Endothelial cell of umbilical vein (primary cell): ENCODE data around the gene LONP1. TPM values are rescaled to one million over a fixed set of nuclear protein-coding genes. Genes with fewer than 3 reads are reported as not detected.
"Not testable (repeated sequence)": the region's sequence is repeated elsewhere in the genome, so short reads cannot be mapped to it uniquely, and the experiment has no call there.

Source experiments
- BruUV-seq: library from RNA; stranded (reverse); fragments of 400-500 nt; replicated peaks from 2 replicates; lab custom pipeline; 2021; lab: Mats Ljungman, UMichigan
- CTCF ChIA-PET: fragments of 300-600, 350-600 bp; sonication (Branson Sonifier 250); formaldehyde crosslinking; loops from one replicate; lab custom pipeline; 2021; ENCODE audit warnings: antibody characterized with exemption, inconsistent platforms; lab: Charles Lee
- POLR2A ChIA-PET: fragments of 300-600, 350-600 bp; sonication (Branson Sonifier 250); formaldehyde crosslinking; loops from one replicate; lab custom pipeline; 2021; ENCODE audit warnings: antibody characterized with exemption, inconsistent platforms; lab: Charles Lee
- DNase-seq: peaks from one replicate; pipeline ENCODE4 v3.0.0-alpha.2; 2011; ENCODE audit warnings: low read depth, low spot score
- FAIRE-seq: peaks from 2 replicates; lab custom pipeline; 2011; peaks lifted over from hg19 to GRCh38; lab: Jason Lieb, UNC
- H2AFZ ChIP-seq: 2 replicates; pipeline ENCODE4 v1.6.0; 2012; ENCODE audit warnings: low read depth, low read length, control low read depth, inconsistent platforms
- H3K27ac ChIP-seq: 2 replicates; pipeline ENCODE4 v1.5.1; 2011; ENCODE audit warnings: low read depth, mild to moderate bottlenecking, control low read depth, low read length, moderate library complexity; ENCODE audit not compliant: insufficient read depth
- H3K27me3 ChIP-seq, 2 experiments: 2 replicates each; pipeline versions ENCODE4 v1.6.0 to v1.6.1; 2011; ENCODE audit warnings: low read length in 2 of 2, mixed read lengths in 1 of 2; ENCODE audit not compliant: control insufficient read depth in 2 of 2, insufficient read depth in 2 of 2
- H3K36me3 ChIP-seq, 2 experiments: 2 replicates in 1 of 2; 3 replicates in 1 of 2; pipeline ENCODE4 v1.5.1; 2011; ENCODE audit warnings: low read length in 2 of 2, mild to moderate bottlenecking in 1 of 2, moderate library complexity in 1 of 2; ENCODE audit not compliant: control insufficient read depth in 2 of 2, insufficient read depth in 2 of 2; ENCODE audit errors: extremely low read depth in 1 of 2
- H3K4me1 ChIP-seq: 3 replicates; pipeline ENCODE4 v1.5.1; 2011; ENCODE audit warnings: mild to moderate bottlenecking, low read length; ENCODE audit not compliant: control insufficient read depth, insufficient read depth; ENCODE audit errors: extremely low read depth
- H3K4me2 ChIP-seq: 2 replicates; pipeline ENCODE4 v1.6.1; 2011; ENCODE audit warnings: low read length, control low read depth, mixed read lengths; ENCODE audit not compliant: insufficient read depth
- H3K4me3 ChIP-seq, 3 experiments: fragments of 200-600 bp in 1 of 3; sonication (generic), shearing (Covaris generic) in 1 of 3; replicated peaks in 1 of 3; 2 replicates each; pipeline ENCODE4 v1.5.1; 2011 to 2016; ENCODE audit warnings: control low read depth in 3 of 3, low read length in 3 of 3, mild to moderate bottlenecking in 2 of 3, inconsistent platforms in 1 of 3, low read depth in 1 of 3, moderate library complexity in 1 of 3; ENCODE audit not compliant: insufficient read depth in 1 of 3
- H3K79me2 ChIP-seq: 2 replicates; pipeline ENCODE4 v1.6.0; 2012; ENCODE audit warnings: low read length, inconsistent platforms; ENCODE audit not compliant: control insufficient read depth, insufficient read depth
- H3K9ac ChIP-seq: replicated peaks from 2 replicates; pipeline ENCODE3; 2011; ENCODE audit warnings: low read length, control low read depth; ENCODE audit not compliant: insufficient read depth; ENCODE audit errors: extremely low read depth
- H3K9me1 ChIP-seq: replicated peaks from 3 replicates; pipeline ENCODE4 v1.6.0; 2011; ENCODE audit warnings: mild to moderate bottlenecking, low read length; ENCODE audit not compliant: control insufficient read depth, insufficient read depth; ENCODE audit errors: extremely low read depth
- H3K9me3 ChIP-seq: replicated peaks from 2 replicates; pipeline ENCODE4 v1.5.1; 2012; ENCODE audit warnings: low read length, inconsistent platforms; ENCODE audit not compliant: control insufficient read depth, insufficient read depth
- H4K20me1 ChIP-seq: replicated peaks from 2 replicates; pipeline ENCODE3; 2011; ENCODE audit warnings: mild to moderate bottlenecking, low read length; ENCODE audit not compliant: control insufficient read depth, insufficient read depth; ENCODE audit errors: extremely low read depth
- MAX ChIP-seq: IDR thresholded peaks from 2 replicates; pipeline ENCODE4 v1.6.1; 2011; ENCODE audit not compliant: insufficient read depth, insufficient read length
- POLR2AphosphoS5 ChIP-seq: IDR thresholded peaks from 2 replicates; pipeline ENCODE4 v1.6.1; 2012; ENCODE audit warnings: low read depth, mild to moderate bottlenecking, control low read depth, low read length, moderate library complexity; ENCODE audit not compliant: insufficient read depth
- dilution Hi-C: fragments of 300-500 bp; cut with MboI; formaldehyde crosslinking; loops from one replicate; pipeline ENCODE4 v1.15.0; 2019; ENCODE audit warnings: low sequenced_read_pairs; ENCODE audit not compliant: extremely low pct_ligation_motif_present
- intact Hi-C: fragments of 100-400 bp; cut with micrococcal nuclease; formaldehyde crosslinking; loops from one replicate; pipeline ENCODE4 v1.10.0; 2022
- polyA plus RNA-seq, 4 experiments: library from polyadenylated mRNA; depleted of rRNA in 3 of 4; stranded (reverse) in 3 of 4; unstranded in 1 of 4; fragments of >200 nt; gene quantifications; 2 replicates each; pipeline versions ENCODE4 v1.2.1 to v1.2.3, GENCODE V29; 2011 to 2012; ENCODE audit warnings: missing spikeins in 1 of 4
- total RNA-seq: library from RNA; stranded (reverse); gene quantifications from 2 replicates; pipeline ENCODE4 v1.2.3, GENCODE V29; 2021
- TF ChIP-seq, protein P1 (sequence below), 2 donors: IDR thresholded peaks; 1 replicate in 1 of 2; 2 replicates in 1 of 2; pipeline ENCODE4 v1.5.1; 2011; ENCODE audit warnings: low read length in 2 of 2, mild to moderate bottlenecking in 2 of 2, moderate library complexity in 2 of 2, control low read depth in 1 of 2, inconsistent platforms in 1 of 2, low read depth in 1 of 2; ENCODE audit not compliant: insufficient read depth in 1 of 2; ENCODE audit errors: extremely low read depth in 1 of 2

Gene LONP1
- total and polyA plus RNA-seq, 2 donors (not counting 3 experiments of a cell fraction or from before 2014, with no cell fraction given): 70.0 to 95.7 TPM

GRCh38 chr19:5744999-5745398 is 25.1 kb upstream of the LONP1 start:
- H3K9me3 ChIP-seq, DNase-seq, intact Hi-C loops, H4K20me1 ChIP-seq, H3K36me3 ChIP-seq, H3K9ac ChIP-seq, H3K4me1 ChIP-seq, BruUV-seq, H3K79me2 ChIP-seq, H3K27me3 ChIP-seq, FAIRE-seq, H3K27ac ChIP-seq, POLR2A ChIA-PET, dilution Hi-C loops, H3K4me3 ChIP-seq, H3K9me1 ChIP-seq, H3K4me2 ChIP-seq, H2AFZ ChIP-seq, CTCF ChIA-PET: not testable (repeated sequence)

GRCh38 chr19:5743630-5744029 is 23.7 kb upstream of the LONP1 start:
- dilution Hi-C loops (no loop called here), intact Hi-C loops (no loop called here)
- Histone ChIP-seq H3K4me2 (no peak overlapping the region), H3K9ac (no peak overlapping the region), H3K79me2 (no peaks in the 10 kb centered on the region), H3K36me3 (no peaks in the 10 kb centered on the region), H3K9me3 (no peaks in the 10 kb centered on the region), H3K27me3 (no peaks in the 10 kb centered on the region), H4K20me1 (no peaks in the 10 kb centered on the region), H2AFZ (no peak overlapping the region), H3K9me1 (no peaks in the 10 kb centered on the region), H3K4me3 (no peak overlapping the region), H3K27ac (no peak overlapping the region), H3K4me1 (no peaks in the 10 kb centered on the region)
- no TSS peak for BruUV-seq
- no peak for TF ChIP-seq MAX
- no peak for TF ChIP-seq POLR2AphosphoS5
- TF ChIP-seq, protein P1, sequence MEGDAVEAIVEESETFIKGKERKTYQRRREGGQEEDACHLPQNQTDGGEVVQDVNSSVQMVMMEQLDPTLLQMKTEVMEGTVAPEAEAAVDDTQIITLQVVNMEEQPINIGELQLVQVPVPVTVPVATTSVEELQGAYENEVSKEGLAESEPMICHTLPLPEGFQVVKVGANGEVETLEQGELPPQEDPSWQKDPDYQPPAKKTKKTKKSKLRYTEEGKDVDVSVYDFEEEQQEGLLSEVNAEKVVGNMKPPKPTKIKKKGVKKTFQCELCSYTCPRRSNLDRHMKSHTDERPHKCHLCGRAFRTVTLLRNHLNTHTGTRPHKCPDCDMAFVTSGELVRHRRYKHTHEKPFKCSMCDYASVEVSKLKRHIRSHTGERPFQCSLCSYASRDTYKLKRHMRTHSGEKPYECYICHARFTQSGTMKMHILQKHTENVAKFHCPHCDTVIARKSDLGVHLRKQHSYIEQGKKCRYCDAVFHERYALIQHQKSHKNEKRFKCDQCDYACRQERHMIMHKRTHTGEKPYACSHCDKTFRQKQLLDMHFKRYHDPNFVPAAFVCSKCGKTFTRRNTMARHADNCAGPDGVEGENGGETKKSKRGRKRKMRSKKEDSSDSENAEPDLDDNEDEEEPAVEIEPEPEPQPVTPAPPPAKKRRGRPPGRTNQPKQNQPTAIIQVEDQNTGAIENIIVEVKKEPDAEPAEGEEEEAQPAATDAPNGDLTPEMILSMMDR (IDR thresholded peaks at IDR 0.05; ENCODE audit: extremely low read depth in 1 of 2, insufficient read depth in 1 of 2, low read depth in 1 of 2, low read length in 2 of 2): no peak
- FAIRE-seq: no peak
- CTCF ChIA-PET: interaction anchor here (0.5 kb wide), 1 partner anchor 16 kb away, joined by 3 read pairs; no protein-coding TSS in a partner anchor
- POLR2A ChIA-PET: no interaction called here
- DNase-seq: no peak
